Measurements from ENCODE around the gene MYO3B.

GRCh38 chr2:170577356-170577755 lies 399.4 kb downstream of the MYO3B start:
- TF ChIP-seq CTCF (IDR thresholded peaks at IDR 0.05; ENCODE audit: insufficient read depth, low read length, poor library complexity, severe bottlenecking) (no peak), EZH2phosphoT487 (conservative IDR thresholded peaks at IDR 0.05; ENCODE audit: low read length) (no peak)

Data from SU-DHL-6 (cell line).